ENCODE data around the gene PIK3R4. TPM values are rescaled to one million over a fixed set of nuclear protein-coding genes. Genes with fewer than 3 reads are reported as not detected.
A peak's percentile ranks its signal among the peaks of the same experiment; 100 is the strongest.

The PIK3R4 gene
- 20.0 TPM for total RNA-seq (ENCODE audit: insufficient read depth, low replicate concordance)

- peak; percentile 99 for DNase-seq (ENCODE audit: low spot score)
Observed at GRCh38 chr3:130746246-130747039, at the start of gene PIK3R4. Gene PIK3R4 (minus strand): TSS chr3:130746829. CDS start chr3:130745218, 1,611 bp downstream.

GRCh38 chr3:130795396-130795795 lies 48.8 kb upstream of the PIK3R4 start:
- DNase-seq (ENCODE audit: low spot score) = no peak

GRCh38 chr3:130792246-130792645 lies 45.6 kb upstream of the PIK3R4 start:
- no peak for DNase-seq (ENCODE audit: low spot score)

- no peak for DNase-seq (ENCODE audit: low spot score)
Observed at GRCh38 chr3:130789782-130790322, 43.2 kb upstream of the PIK3R4 start.

- DNase-seq (ENCODE audit: low spot score) = no peak
Observed at GRCh38 chr3:130787422-130788068, 40.9 kb upstream of the PIK3R4 start.

GRCh38 chr3:130786306-130786705 lies 39.7 kb upstream of the PIK3R4 start:
- no peak for DNase-seq (ENCODE audit: low spot score)

- DNase-seq (ENCODE audit: low spot score) = no peak
Observed at GRCh38 chr3:130783629-130784028, 37.0 kb upstream of the PIK3R4 start.

- no peak for DNase-seq (ENCODE audit: low spot score)
Observed at GRCh38 chr3:130779486-130779885, 32.9 kb upstream of the PIK3R4 start.

- DNase-seq (ENCODE audit: low spot score) = no peak
Observed at GRCh38 chr3:130779031-130779430, 32.4 kb upstream of the PIK3R4 start.

GRCh38 chr3:130773366-130773765 lies 26.7 kb upstream of the PIK3R4 start:
- DNase-seq (ENCODE audit: low spot score) = no peak

- DNase-seq (ENCODE audit: low spot score) = no peak
Observed at GRCh38 chr3:130772129-130772528, 25.5 kb upstream of the PIK3R4 start.

- no peak for DNase-seq (ENCODE audit: low spot score)
Observed at GRCh38 chr3:130770644-130771043, 24.0 kb upstream of the PIK3R4 start.

- DNase-seq (ENCODE audit: low spot score) = no peak
Observed at GRCh38 chr3:130761730-130762311, 15.2 kb upstream of the PIK3R4 start.

GRCh38 chr3:130760922-130761321 lies 14.3 kb upstream of the PIK3R4 start:
- DNase-seq (ENCODE audit: low spot score) = no peak

- DNase-seq (ENCODE audit: low spot score) = peak; percentile 67
Observed at GRCh38 chr3:130759692-130760338, 13.2 kb upstream of the PIK3R4 start.

- DNase-seq (ENCODE audit: low spot score) = no peak
Observed at GRCh38 chr3:130758624-130759369, 12.2 kb upstream of the PIK3R4 start.

GRCh38 chr3:130757611-130758150 lies 11.1 kb upstream of the PIK3R4 start:
- no peak for DNase-seq (ENCODE audit: low spot score)

- DNase-seq (ENCODE audit: low spot score) = peak; percentile 3
Observed at GRCh38 chr3:130755666-130756065, 9.0 kb upstream of the PIK3R4 start.

- DNase-seq (ENCODE audit: low spot score) = no peak
Observed at GRCh38 chr3:130748981-130749380, 2.4 kb upstream of the PIK3R4 start.

GRCh38 chr3:130748467-130748861 lies 1.8 kb upstream of the PIK3R4 start:
- no peak for DNase-seq (ENCODE audit: low spot score)

- DNase-seq (ENCODE audit: low spot score) = no peak
Observed at GRCh38 chr3:130743354-130743753, 3.3 kb downstream of the PIK3R4 start.
